Ovary (tissue), 9 donors: ENCODE data around the gene RABGAP1L. TPM values are rescaled to one million over a fixed set of nuclear protein-coding genes. Genes with fewer than 3 reads are reported as not detected.
A peak's percentile ranks its signal among the peaks of the same experiment; 100 is the strongest.

Experiments used
- DNase-seq, 5 donors: peaks; one replicate each; pipeline ENCODE4 v3.0.0-alpha.2; 2019 to 2020
- H3K27ac ChIP-seq, 2 donors: fragments of 200-600 bp; one replicate each; pipeline versions ENCODE4 v1.5.1 to v1.8.0; 2019 to 2022
- H3K27me3 ChIP-seq: fragments of 200-600 bp; one replicate; pipeline ENCODE4 v1.8.0; 2022
- H3K36me3 ChIP-seq: fragments of 200-600 bp; sonication (generic); one replicate; pipeline ENCODE4 v1.5.1; 2019
- H3K4me1 ChIP-seq: one replicate; pipeline ENCODE4 v1.8.1; 2013; ENCODE audit warnings: mild to moderate bottlenecking, moderate library complexity; ENCODE audit not compliant: insufficient read depth
- H3K4me3 ChIP-seq: fragments of 200-600 bp; sonication (generic); one replicate; pipeline ENCODE4 v1.5.1; 2017
- H3K9me3 ChIP-seq, 2 donors: fragments of 200-600 bp in 1 of 2; sonication (generic) in 1 of 2; one replicate each; pipeline versions ENCODE4 v1.5.1 to v1.8.1; 2013 to 2019; ENCODE audit warnings: mild to moderate bottlenecking in 1 of 2, moderate library complexity in 1 of 2
- CTCF ChIP-seq, 3 donors: fragments of 450-650 bp in 2 of 3; fragments of 200-600 bp in 1 of 3; IDR thresholded peaks; one replicate each; pipeline versions ENCODE4 v1.5.1 to v1.8.0; 2016 to 2022; ENCODE audit warnings: antibody characterized with exemption in 3 of 3, mild to moderate bottlenecking in 1 of 3
- EP300 ChIP-seq: sonication (generic); formaldehyde crosslinking; IDR thresholded peaks from one replicate; pipeline ENCODE4 v1.6.1; 2017; ENCODE audit warnings: antibody characterized with exemption
- POLR2A ChIP-seq: fragments of 450-650 bp; IDR thresholded peaks from one replicate; pipeline ENCODE4 v1.6.1; 2017; ENCODE audit warnings: antibody characterized with exemption, mild to moderate bottlenecking, moderate library complexity
- WGBS, 3 donors: extraction: QIAGEN DNeasy Blood & Tissue Kit in 1 of 3; methylation state at CpG; one replicate each; pipeline versions ENCODE4 v1.1.5 to v1.1.7; 2013 to 2017; 5-methylcytosine and 5-hydroxymethylcytosine counted together
- intact Hi-C, 4 donors: fragments of 100-400 bp; cut with DNase I; formaldehyde crosslinking; loops; one replicate each; pipeline versions ENCODE4 v1.11.0 to v1.15.1; 2022 to 2023
- polyA plus RNA-seq, 2 donors: library from polyadenylated mRNA; stranded (reverse); fragments of 200-250 nt in 1 of 2; fragments of 350-450 nt in 1 of 2; fragmentation: Illumina TruSeq in 1 of 2; extraction: RNeasy Lipid Tissue Mini Kit (QIAGEN cat#74804) in 1 of 2; gene quantifications; one replicate each; pipeline ENCODE4 v1.2.3, GENCODE V29; 2013 to 2014
- total RNA-seq, 7 donors: library from RNA; depleted of rRNA in 2 of 7; stranded (reverse); fragments of >200 nt in 2 of 7; fragmentation: NEBNext Ultra II Directional in 3 of 7; extraction: Animal tissue kit (Norgen Biotek cat#: 25700) in 3 of 7; gene quantifications; one replicate each; pipeline versions ENCODE4 v1.1.0 to v1.2.4, GENCODE V29; 2016 to 2023
- donor health status: DM: no; HTN: no; CAD: no; lungs with moderate emphysema.
- donor health status: DM: no; HTN: no; CAD: no.
- donor health status: Bipolar disorder and iron deficiency.
- donor health status: DM: yes; HTN: yes; CAD: no.
- donor health status: DM: no; HTN: no; CAD: no.
- donor health status: DM: yes; HTN: yes; CAD: no.

Gene RABGAP1L
- total and polyA plus RNA-seq, 9 donors = 17.1 to 56.5 (median 43.6) TPM

- Histone ChIP-seq H3K36me3 (no peaks in the 10 kb centered on the region), H3K9me3 (no peaks in the 10 kb centered on the region), H3K27me3 (no peaks in the 10 kb centered on the region), H3K27ac (no peak overlapping the region), H3K4me3 (no peak overlapping the region), H3K4me1 (peaks cover 3% of the 10 kb centered on the region)
- WGBS, 3 donors = 70 to 79% (median 77%) methylated on average over 4 of the region's 4 CpGs
- intact Hi-C loops = no loop called here
- TF ChIP-seq CTCF (IDR thresholded peaks at IDR 0.05) (no peak), EP300 (no peak), POLR2A (no peak)
- no peak for DNase-seq
Measured at GRCh38 chr1:174875306-174875705, 716.0 kb downstream of the RABGAP1L start.

GRCh38 chr1:174877208-174877673, 717.9 kb downstream of the RABGAP1L start:
- Histone ChIP-seq H3K27me3 (no peaks in the 10 kb centered on the region), H3K36me3 (no peaks in the 10 kb centered on the region), H3K9me3 (no peaks in the 10 kb centered on the region), H3K4me3 (no peak overlapping the region), H3K4me1 (peaks cover 3% of the 10 kb centered on the region), H3K27ac (no peak overlapping the region)
- intact Hi-C loops = no loop called here
- WGBS, 3 donors = 5 to 22% (median 12%) methylated on average over 4 of the region's 4 CpGs
- TF ChIP-seq CTCF (IDR thresholded peaks at IDR 0.05) (no peak), POLR2A (no peak), EP300 (no peak)
- DNase-seq = peak in 1 of 5 donors; percentile 21

GRCh38 chr1:174880171-174880570, 720.9 kb downstream of the RABGAP1L start:
- 92 to 93% (median 93%) methylated on average over 3 of the region's 3 CpGs for WGBS, 3 donors
- Histone ChIP-seq H3K4me1 (peaks cover 3% of the 10 kb centered on the region), H3K27ac (no peak overlapping the region), H3K36me3 (no peaks in the 10 kb centered on the region), H3K27me3 (no peaks in the 10 kb centered on the region), H3K9me3 (no peaks in the 10 kb centered on the region), H3K4me3 (no peak overlapping the region)
- no peak for DNase-seq
- intact Hi-C loops = no loop called here
- TF ChIP-seq POLR2A (no peak), CTCF (IDR thresholded peaks at IDR 0.05) (no peak), EP300 (no peak)

GRCh38 chr1:174883409-174883808, 724.1 kb downstream of the RABGAP1L start:
- DNase-seq = no peak
- TF ChIP-seq POLR2A (no peak), CTCF (IDR thresholded peaks at IDR 0.05) (no peak), EP300 (no peak)
- Histone ChIP-seq H3K4me1 (no peaks in the 10 kb centered on the region), H3K27me3 (no peaks in the 10 kb centered on the region), H3K36me3 (no peaks in the 10 kb centered on the region), H3K4me3 (no peak overlapping the region), H3K27ac (no peak overlapping the region), H3K9me3 (no peaks in the 10 kb centered on the region)
- WGBS, 3 donors = 92 to 100% (median 94%) methylated on average over 1 of the region's 1 CpG
- intact Hi-C loops = no loop called here
